ENCODE data around the gene METTL5. TPM values are rescaled to one million over a fixed set of nuclear protein-coding genes. Genes with fewer than 3 reads are reported as not detected.

METTL5 gene
- total RNA-seq, 1 experiment from 2014 or later: 94.7 TPM

DNA sequence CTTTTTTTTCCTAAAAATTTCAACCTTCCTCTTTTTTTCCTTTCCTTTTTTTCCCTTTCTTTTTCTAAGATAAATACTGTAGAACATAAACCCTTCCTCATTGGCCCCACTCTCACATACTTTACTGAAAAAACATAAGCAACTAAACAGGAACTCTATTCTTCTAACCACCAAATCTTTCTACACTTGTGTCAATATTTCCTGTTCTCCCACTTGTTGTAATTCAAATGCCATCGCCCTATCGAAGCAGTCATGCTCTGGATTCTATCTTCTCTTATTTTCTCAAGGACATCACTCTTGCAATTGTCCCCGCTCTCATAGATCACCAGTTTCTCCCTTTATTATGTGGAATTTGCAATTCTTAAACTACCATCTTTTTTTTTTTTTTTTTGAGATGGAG, 46.3 kb downstream of the METTL5 start:
- H3K9me3 Mint-ChIP-seq: no peaks in the 10 kb centered on the region
- peaks cover 0 to 3% (median 1%) of the 10 kb centered on the region in 3 experiments; a peak in 2 of 7 replicates for H3K36me3 Mint-ChIP-seq (ENCODE audit: insufficient read depth in 1 of 3, low read depth in 3 of 3)
- no peak overlapping the region for H4K91ac ChIP-seq (ENCODE audit: insufficient read length, low read depth, low read length)
- no peak overlapping the region for H2BK20ac ChIP-seq (ENCODE audit: low read depth, low read length, poor library complexity, severe bottlenecking)
- no peak overlapping the region for H3K4ac ChIP-seq (ENCODE audit: low read depth, low read length)
- H2BK120ac ChIP-seq (ENCODE audit: low read depth, low read length, poor library complexity, severe bottlenecking): no peak overlapping the region
- H3K4me1 ChIP-seq (ENCODE audit: insufficient read depth, low read length): no peaks in the 10 kb centered on the region
- no peak overlapping the region for H2BK5ac ChIP-seq (ENCODE audit: insufficient read length, low read length)
- H3K23ac ChIP-seq (ENCODE audit: insufficient read length, low read depth, low read length): no peak overlapping the region
- no peak overlapping the region for H3K56ac ChIP-seq (ENCODE audit: insufficient read length, low read depth, low read length)
- H2BK15ac ChIP-seq (ENCODE audit: low read depth, low read length): no peak overlapping the region
- H3K27me3 ChIP-seq (ENCODE audit: insufficient read depth, low read length): no peaks in the 10 kb centered on the region
- no peak overlapping the region for H4K5ac ChIP-seq (ENCODE audit: insufficient read length, low read depth, low read length)
- no peak for DNase-seq
- TF ChIP-seq, protein P1, sequence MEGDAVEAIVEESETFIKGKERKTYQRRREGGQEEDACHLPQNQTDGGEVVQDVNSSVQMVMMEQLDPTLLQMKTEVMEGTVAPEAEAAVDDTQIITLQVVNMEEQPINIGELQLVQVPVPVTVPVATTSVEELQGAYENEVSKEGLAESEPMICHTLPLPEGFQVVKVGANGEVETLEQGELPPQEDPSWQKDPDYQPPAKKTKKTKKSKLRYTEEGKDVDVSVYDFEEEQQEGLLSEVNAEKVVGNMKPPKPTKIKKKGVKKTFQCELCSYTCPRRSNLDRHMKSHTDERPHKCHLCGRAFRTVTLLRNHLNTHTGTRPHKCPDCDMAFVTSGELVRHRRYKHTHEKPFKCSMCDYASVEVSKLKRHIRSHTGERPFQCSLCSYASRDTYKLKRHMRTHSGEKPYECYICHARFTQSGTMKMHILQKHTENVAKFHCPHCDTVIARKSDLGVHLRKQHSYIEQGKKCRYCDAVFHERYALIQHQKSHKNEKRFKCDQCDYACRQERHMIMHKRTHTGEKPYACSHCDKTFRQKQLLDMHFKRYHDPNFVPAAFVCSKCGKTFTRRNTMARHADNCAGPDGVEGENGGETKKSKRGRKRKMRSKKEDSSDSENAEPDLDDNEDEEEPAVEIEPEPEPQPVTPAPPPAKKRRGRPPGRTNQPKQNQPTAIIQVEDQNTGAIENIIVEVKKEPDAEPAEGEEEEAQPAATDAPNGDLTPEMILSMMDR (conservative IDR thresholded peaks at IDR 0.05): no peak
- no peak overlapping the region for H2AK5ac ChIP-seq (ENCODE audit: insufficient read length, low read length)
- H2AFZ ChIP-seq (ENCODE audit: low read length): no peak overlapping the region
- H3K4me2 ChIP-seq (ENCODE audit: insufficient read depth, insufficient read length, low read length): no peak overlapping the region
- no peaks in the 10 kb centered on the region for H3K23me2 ChIP-seq (ENCODE audit: insufficient read length, low read depth, low read length, poor library complexity, severe bottlenecking)
- no peak overlapping the region for H3K27ac ChIP-seq (ENCODE audit: insufficient read length, low read depth, low read length)
- no peak overlapping the region for H3K9ac ChIP-seq (ENCODE audit: extremely low read depth, insufficient read length, low read length)
- no peak overlapping the region for H3K14ac ChIP-seq (ENCODE audit: insufficient read depth, low read length)
- H3T11ph ChIP-seq (ENCODE audit: low read length): no peak overlapping the region
- no CpG with 5 or more reads among the region's 3 CpGs for WGBS (ENCODE audit: extremely low coverage, insufficient read length, low lambda C conversion rate)
- no peaks in the 10 kb centered on the region for H3K79me2 ChIP-seq (ENCODE audit: insufficient read depth, low read length)
- H2BK12ac ChIP-seq (ENCODE audit: insufficient read length, low read depth, low read length): no peak overlapping the region
- no peaks in the 10 kb centered on the region for H3K9me3 ChIP-seq (ENCODE audit: control insufficient read depth, low read depth, low read length)
- no peak overlapping the region for H4K8ac ChIP-seq (replicated peaks; ENCODE audit: insufficient read length, low read depth, low read length)
- H3K18ac ChIP-seq (ENCODE audit: insufficient read length, low read depth, low read length): no peak overlapping the region
- no peaks in the 10 kb centered on the region for H3K27me3 Mint-ChIP-seq (ENCODE audit: low read depth)
- no peaks in the 10 kb centered on the region for H3K79me1 ChIP-seq (ENCODE audit: insufficient read depth, low read depth, low read length, poor library complexity, severe bottlenecking)
- H3K4me3 Mint-ChIP-seq: no peak overlapping the region
- H3K27ac Mint-ChIP-seq: no peak overlapping the region
- H4K20me1 ChIP-seq (ENCODE audit: control insufficient read depth, insufficient read depth, insufficient read length): no peaks in the 10 kb centered on the region
- H3K4me1 Mint-ChIP-seq: peaks cover 0 to 4% of the 10 kb centered on the region in 2 experiments; a peak in 1 of 4 replicates

Measured in H9 (cell line).